Heart left ventricle (tissue), 16 donors: ENCODE results near the gene DPM2. TPM values are rescaled to one million over a fixed set of nuclear protein-coding genes. Genes with fewer than 3 reads are reported as not detected.

Experiments used
- ATAC-seq, 4 donors: fragments of 200-7000 bp; cut with Tn5 transposase; one replicate each; pipeline ENCODE4 v1.9.1; 2020 to 2022; ENCODE audit warnings: moderate library complexity in 4 of 4, mild to moderate bottlenecking in 3 of 4, moderate number of reproducible peaks in 1 of 4
- DNase-seq, 5 donors: peaks; one replicate each; pipeline ENCODE4 v3.0.0-alpha.2; 2020
- H3K27ac ChIP-seq, 12 donors: fragments of 200-600 bp; sonication (generic) in 4 of 12; one replicate each; pipeline versions ENCODE4 v1.5.0 to v1.8.0; 2016 to 2022; ENCODE audit warnings: mild to moderate bottlenecking in 2 of 12
- H3K27me3 ChIP-seq, 9 donors: fragments of 200-600 bp; sonication (generic) in 2 of 9; one replicate each; pipeline versions ENCODE4 v1.5.1 to v1.8.0; 2016 to 2022; ENCODE audit warnings: mild to moderate bottlenecking in 3 of 9
- H3K36me3 ChIP-seq, 9 donors: fragments of 200-600 bp; sonication (generic) in 2 of 9; one replicate each; pipeline versions ENCODE4 v1.5.0 to v1.8.0; 2018 to 2022; ENCODE audit warnings: mild to moderate bottlenecking in 2 of 9
- H3K4me1 ChIP-seq, 12 donors: fragments of 200-600 bp; sonication (generic) in 4 of 12; one replicate each; pipeline versions ENCODE4 v1.5.0 to v1.8.0; 2016 to 2022; ENCODE audit warnings: mild to moderate bottlenecking in 3 of 12
- H3K4me3 ChIP-seq, 12 donors: fragments of 200-600 bp; sonication (generic) in 4 of 12; one replicate each; pipeline versions ENCODE4 v1.5.0 to v1.8.0; 2017 to 2022; ENCODE audit warnings: mild to moderate bottlenecking in 9 of 12, moderate library complexity in 4 of 12
- H3K9me3 ChIP-seq, 12 donors: fragments of 200-600 bp; sonication (generic) in 4 of 12; one replicate each; pipeline versions ENCODE4 v1.5.0 to v1.8.0; 2016 to 2022; ENCODE audit warnings: mild to moderate bottlenecking in 1 of 12
- CTCF ChIP-seq, 12 donors: fragments of 200-600 bp; sonication (generic) in 4 of 12; IDR thresholded peaks; one replicate each; pipeline versions ENCODE4 v1.5.0 to v1.8.0; 2018 to 2022; ENCODE audit warnings: antibody characterized with exemption in 12 of 12, mild to moderate bottlenecking in 5 of 12
- POLR2A ChIP-seq, 2 donors: fragments of 450-650 bp; IDR thresholded peaks; one replicate each; pipeline ENCODE4 v1.6.1; 2017; ENCODE audit warnings: antibody characterized with exemption in 2 of 2, mild to moderate bottlenecking in 2 of 2, moderate library complexity in 2 of 2
- WGBS, 4 donors: extraction: QIAGEN DNeasy Blood & Tissue Kit in 2 of 4; methylation state at CpG; one replicate each; pipeline versions ENCODE4 v1.1.5 to v1.1.7; 2013 to 2018; 5-methylcytosine and 5-hydroxymethylcytosine counted together
- intact Hi-C, 10 donors: fragments of 100-400 bp; cut with DNase I; formaldehyde crosslinking; loops; one replicate each; pipeline versions ENCODE4 v1.11.1 to v1.14.2; 2022
- polyA plus RNA-seq, 2 donors: library from polyadenylated mRNA; stranded (reverse); fragments of 200-250 nt; gene quantifications; one replicate each; pipeline ENCODE4 v1.2.3, GENCODE V29; 2013
- total RNA-seq, 9 donors: library from RNA; depleted of rRNA in 2 of 9; stranded (reverse); fragments of >200 nt in 2 of 9; fragmentation: NEBNext Ultra II Directional in 3 of 9; extraction: Animal tissue kit (Norgen Biotek cat#: 25700) in 3 of 9; gene quantifications; one replicate each; pipeline versions ENCODE4 v1.1.0 to v1.2.4, GENCODE V29; 2016 to 2023
- donor health status: ischemic (EF 13 %, LVEDD 7.1; RV severe dilation, severe dysfunction).
- donor health status: healthy with polysubstance abuse.
- donor health status: DM: no; HTN: yes; CAD: no.
- donor health status: DM: no; HTN: no; CAD: no.
- donor health status: ischemic (EF 25% LVEDD 6.9; RV normal size, moderate dysfunction).
- donor health status: ischemic (EF 25% LVEDD 5.7; RV mildly dilated, moderate dysfunction).
- donor health status: healthy.
- donor health status: DM: yes; HTN: yes; CAD: no.
- donor health status: ischemic (EF 35%, LVEDD 5.7; RV mildly dilated, moderate dysfunction).
- donor health status: nonischemic (EF 11% LVEDD 7.7; RV severe dilation, severe dysfunction).
- donor health status: DM: yes; HTN: yes; CAD: no.
- donor health status: PGD.
- donor health status: ischemic (EF 29% LVEDD 5.4; RV normal size, mild dysfunction).
- donor health status: nonischemic (EF 23%, LVEDD 6.1; RV moderate dilation, normal function).

Gene DPM2
- total and polyA plus RNA-seq, 11 donors, result 7.2 to 31.7 (median 13.5) TPM

GRCh38 chr9:127927988-127928675, 9.5 kb downstream of the DPM2 start:
- Histone ChIP-seq H3K27me3 (peaks cover 9 to 48% (median 26%) of the 10 kb centered on the region in 9 donors), H3K4me1 (peaks cover 0 to 40% (median 27%) of the 10 kb centered on the region in 12 donors), H3K9me3 (no peaks in the 10 kb centered on the region), H3K4me3 (no peak overlapping the region), H3K36me3 (no peaks in the 10 kb centered on the region), H3K27ac (no peak overlapping the region)
- ATAC-seq (peak in 2 of 4 donors; percentile 5 to 30), DNase-seq (no peak)
- 20 to 39% (median 24%) methylated on average over 13 to 24 of the region's 24 CpGs for WGBS, 4 donors
- intact Hi-C loops, result loop anchor here in 3 of 10 donors (10.0 kb wide), 1 partner anchor 423 kb away; no protein-coding TSS in a partner anchor
- TF ChIP-seq POLR2A (IDR thresholded peaks at IDR 0.05), result no peak
- no peak for TF ChIP-seq CTCF (IDR thresholded peaks at IDR 0.05)

- no peak for DNase-seq
- Histone ChIP-seq H3K27me3 (peaks cover 9 to 48% (median 26%) of the 10 kb centered on the region in 9 donors), H3K4me3 (peak overlapping the region in 5 of 12 donors; percentile 10 to 38 (median 22)), H3K4me1 (peaks cover 0 to 40% (median 27%) of the 10 kb centered on the region in 12 donors), H3K9me3 (no peaks in the 10 kb centered on the region), H3K27ac (no peak overlapping the region), H3K36me3 (no peaks in the 10 kb centered on the region)
- TF ChIP-seq POLR2A (IDR thresholded peaks at IDR 0.05) (no peak), CTCF (IDR thresholded peaks at IDR 0.05) (no peak)
- WGBS, 4 donors, result 4 to 17% (median 8%) methylated on average over 22 to 56 of the region's 56 CpGs
- intact Hi-C loops, result loop anchor here in 3 of 10 donors (10.0 kb wide), 1 partner anchor 423 kb away; no protein-coding TSS in a partner anchor
- ATAC-seq, result no peak
Measured at GRCh38 chr9:127927201-127927987, 10.3 kb downstream of the DPM2 start.

- intact Hi-C loops, result loop anchor here in 3 of 10 donors (10.0 kb wide), 1 partner anchor 422 kb away; no protein-coding TSS in a partner anchor
- Histone ChIP-seq H3K9me3 (no peaks in the 10 kb centered on the region), H3K4me1 (peaks cover 0 to 43% (median 29%) of the 10 kb centered on the region in 12 donors), H3K36me3 (no peaks in the 10 kb centered on the region), H3K4me3 (peak overlapping the region in 5 of 12 donors; percentile 10 to 38 (median 22)), H3K27me3 (peaks cover 9 to 48% (median 26%) of the 10 kb centered on the region in 9 donors), H3K27ac (no peak overlapping the region)
- DNase-seq (no peak), ATAC-seq (no peak)
- WGBS, 4 donors, result 9 to 26% (median 17%) methylated on average over 4 to 19 of the region's 19 CpGs
- TF ChIP-seq POLR2A (IDR thresholded peaks at IDR 0.05) (no peak), CTCF (IDR thresholded peaks at IDR 0.05) (no peak)
Measured at GRCh38 chr9:127926906-127927200, 10.8 kb downstream of the DPM2 start.
